Adipocyte (in vitro differentiated cells): ENCODE measurements around the gene FAR1.
A peak's percentile ranks its signal among the peaks of the same experiment; 100 is the strongest.

ENCODE experiments used
- DNase-seq: peaks from one replicate; pipeline ENCODE4 v3.0.0-alpha.2; 2015; ENCODE audit warnings: low read depth
- H3K27me3 ChIP-seq: replicated peaks from 2 replicates; pipeline ENCODE4 v1.7.0; 2013; ENCODE audit warnings: mild to moderate bottlenecking, low read length, moderate library complexity; ENCODE audit not compliant: control insufficient read depth, insufficient read depth
- H3K36me3 ChIP-seq: 2 replicates; pipeline ENCODE4 v1.7.0; 2013; ENCODE audit warnings: low read length, mild to moderate bottlenecking, moderate library complexity; ENCODE audit not compliant: control insufficient read depth, insufficient read depth, severe bottlenecking
- H3K4me1 ChIP-seq: 2 replicates; pipeline ENCODE4 v1.7.0; 2013; ENCODE audit warnings: mild to moderate bottlenecking, low read length, moderate library complexity; ENCODE audit not compliant: control insufficient read depth, insufficient read depth
- H3K4me3 ChIP-seq: 2 replicates; pipeline ENCODE4 v1.7.0; 2013; ENCODE audit warnings: mild to moderate bottlenecking, low read length, moderate library complexity
- H3K9ac ChIP-seq: 2 replicates; pipeline ENCODE4 v1.7.0; 2013; ENCODE audit warnings: mild to moderate bottlenecking, low read length, moderate library complexity
- H3K9me3 ChIP-seq: 2 replicates; pipeline ENCODE4 v1.7.0; 2013; ENCODE audit warnings: mild to moderate bottlenecking, low read length, moderate library complexity; ENCODE audit not compliant: control insufficient read depth

The FAR1 gene

GRCh38 chr11:13694115-13694514 lies 25.6 kb downstream of the FAR1 start:
- H3K9me3 ChIP-seq, result no peaks in the 10 kb centered on the region

GRCh38 chr11:13695886-13696285 lies 27.4 kb downstream of the FAR1 start:
- H3K9ac ChIP-seq, result no peak overlapping the region
- peaks cover 35% of the 10 kb centered on the region for H3K36me3 ChIP-seq
- no peak overlapping the region for H3K4me3 ChIP-seq
- no peaks in the 10 kb centered on the region for H3K4me1 ChIP-seq
- no peaks in the 10 kb centered on the region for H3K27me3 ChIP-seq
- no peak for DNase-seq
- H3K9me3 ChIP-seq, result no peaks in the 10 kb centered on the region

More at GRCh38 chr11:13694115-13694514, 25.6 kb downstream of the FAR1 start:
- no peak overlapping the region for H3K4me3 ChIP-seq
- no peak for DNase-seq
- no peaks in the 10 kb centered on the region for H3K27me3 ChIP-seq
- H3K4me1 ChIP-seq, result no peaks in the 10 kb centered on the region
- no peak overlapping the region for H3K9ac ChIP-seq
- peaks cover 27% of the 10 kb centered on the region for H3K36me3 ChIP-seq

- Histone ChIP-seq H3K9ac (no peak overlapping the region), H3K27me3 (no peaks in the 10 kb centered on the region), H3K4me1 (no peaks in the 10 kb centered on the region), H3K36me3 (peaks cover 50% of the 10 kb centered on the region), H3K4me3 (no peak overlapping the region), H3K9me3 (no peaks in the 10 kb centered on the region)
- no peak for DNase-seq
Measured at GRCh38 chr11:13697710-13698109, 29.2 kb downstream of the FAR1 start.

GRCh38 chr11:13698132-13698531 lies 29.7 kb downstream of the FAR1 start:
- no peak for DNase-seq
- Histone ChIP-seq H3K27me3 (no peaks in the 10 kb centered on the region), H3K9me3 (no peaks in the 10 kb centered on the region), H3K4me1 (no peaks in the 10 kb centered on the region), H3K9ac (no peak overlapping the region), H3K4me3 (no peak overlapping the region), H3K36me3 (peaks cover 54% of the 10 kb centered on the region)

GRCh38 chr11:13699041-13699440 lies 30.6 kb downstream of the FAR1 start:
- Histone ChIP-seq H3K9me3 (no peaks in the 10 kb centered on the region), H3K4me3 (no peak overlapping the region), H3K9ac (no peak overlapping the region), H3K36me3 (peaks cover 60% of the 10 kb centered on the region), H3K27me3 (no peaks in the 10 kb centered on the region), H3K4me1 (no peaks in the 10 kb centered on the region)
- no peak for DNase-seq

GRCh38 chr11:13699870-13700269 lies 31.4 kb downstream of the FAR1 start:
- DNase-seq, result no peak
- Histone ChIP-seq H3K36me3 (peaks cover 65% of the 10 kb centered on the region), H3K27me3 (no peaks in the 10 kb centered on the region), H3K4me3 (no peak overlapping the region), H3K9ac (no peak overlapping the region), H3K9me3 (no peaks in the 10 kb centered on the region), H3K4me1 (no peaks in the 10 kb centered on the region)

- DNase-seq, result no peak
- no peak overlapping the region for H3K9ac ChIP-seq
- no peaks in the 10 kb centered on the region for H3K27me3 ChIP-seq
- no peaks in the 10 kb centered on the region for H3K9me3 ChIP-seq
- H3K4me1 ChIP-seq, result no peaks in the 10 kb centered on the region
- peaks cover 60% of the 10 kb centered on the region for H3K36me3 ChIP-seq
- H3K4me3 ChIP-seq, result no peak overlapping the region
Measured at GRCh38 chr11:13701506-13701905, 33.0 kb downstream of the FAR1 start.

- H3K36me3 ChIP-seq, result peaks cover 60% of the 10 kb centered on the region
- H3K9ac ChIP-seq, result no peak overlapping the region
- H3K9me3 ChIP-seq, result no peaks in the 10 kb centered on the region
- H3K4me3 ChIP-seq, result no peak overlapping the region
- DNase-seq, result no peak
- H3K4me1 ChIP-seq, result no peaks in the 10 kb centered on the region
- no peaks in the 10 kb centered on the region for H3K27me3 ChIP-seq
Measured at GRCh38 chr11:13702071-13702470, 33.6 kb downstream of the FAR1 start.

- Histone ChIP-seq H3K27me3 (no peaks in the 10 kb centered on the region), H3K9me3 (no peaks in the 10 kb centered on the region), H3K4me1 (no peaks in the 10 kb centered on the region), H3K9ac (no peak overlapping the region), H3K36me3 (peaks cover 82% of the 10 kb centered on the region), H3K4me3 (no peak overlapping the region)
- DNase-seq, result no peak
Measured at GRCh38 chr11:13705710-13706109, 37.2 kb downstream of the FAR1 start.

- H3K4me1 ChIP-seq, result peaks cover 19% of the 10 kb centered on the region
- H3K27me3 ChIP-seq, result no peaks in the 10 kb centered on the region
- no peaks in the 10 kb centered on the region for H3K9me3 ChIP-seq
- no peak overlapping the region for H3K9ac ChIP-seq
- peaks cover 68% of the 10 kb centered on the region for H3K36me3 ChIP-seq
- no peak overlapping the region for H3K4me3 ChIP-seq
- no peak for DNase-seq
Measured at GRCh38 chr11:13713982-13714381, 45.5 kb downstream of the FAR1 start.

GRCh38 chr11:13717331-13717730 lies 48.9 kb downstream of the FAR1 start:
- Histone ChIP-seq H3K27me3 (no peaks in the 10 kb centered on the region), H3K36me3 (peaks cover 52% of the 10 kb centered on the region), H3K4me1 (peaks cover 34% of the 10 kb centered on the region), H3K9me3 (no peaks in the 10 kb centered on the region), H3K4me3 (no peak overlapping the region), H3K9ac (no peak overlapping the region)
- peak; percentile 66 for DNase-seq

GRCh38 chr11:13718394-13718793 lies 49.9 kb downstream of the FAR1 start:
- Histone ChIP-seq H3K9me3 (no peaks in the 10 kb centered on the region), H3K9ac (peak overlapping the region; percentile 41), H3K36me3 (peaks cover 54% of the 10 kb centered on the region), H3K4me1 (peaks cover 36% of the 10 kb centered on the region), H3K4me3 (peak overlapping the region; percentile 20), H3K27me3 (no peaks in the 10 kb centered on the region)
- DNase-seq, result no peak
